GM18505 (cell line): Measurements from ENCODE around the gene TEX22.
"Not testable (repeated sequence)": the region's sequence is repeated elsewhere in the genome, so short reads cannot be mapped to it uniquely, and the experiment has no call there.

Experiments
- ATAC-seq: cut with Tn5 transposase; IDR thresholded peaks from one replicate; pipeline ENCODE4 v1.9.1; 2021; ENCODE audit not compliant: unreplicated experiment
- POLR2A ChIP-seq: IDR thresholded peaks from 4 replicates; pipeline ENCODE4 v1.6.1; 2011; ENCODE audit warnings: borderline replicate concordance; ENCODE audit not compliant: insufficient read depth, insufficient read length; ENCODE audit errors: extremely low read depth

TEX22 gene

GRCh38 chr14:105357626-105358025 lies 40.7 kb upstream of the TEX22 start:
- TF ChIP-seq POLR2A = no peak
- no peak for ATAC-seq

GRCh38 chr14:105358140-105358846 lies 40.0 kb upstream of the TEX22 start:
- no peak for ATAC-seq
- no peak for TF ChIP-seq POLR2A

- ATAC-seq = no peak
- TF ChIP-seq POLR2A = no peak
Measured at GRCh38 chr14:105358943-105359342, 39.4 kb upstream of the TEX22 start.

- not testable (repeated sequence) for ATAC-seq
Measured at GRCh38 chr14:105361412-105361811, 36.9 kb upstream of the TEX22 start.

GRCh38 chr14:105363847-105364708 lies 34.3 kb upstream of the TEX22 start:
- TF ChIP-seq POLR2A = no peak
- ATAC-seq = no peak

GRCh38 chr14:105365101-105365500 lies 33.2 kb upstream of the TEX22 start:
- ATAC-seq = no peak
- TF ChIP-seq POLR2A = no peak

- no peak for TF ChIP-seq POLR2A
- no peak for ATAC-seq
Measured at GRCh38 chr14:105365681-105366080, 32.7 kb upstream of the TEX22 start.

GRCh38 chr14:105366386-105367074 lies 31.8 kb upstream of the TEX22 start:
- no peak for TF ChIP-seq POLR2A
- no peak for ATAC-seq

GRCh38 chr14:105367116-105368031 lies 31.0 kb upstream of the TEX22 start:
- no peak for TF ChIP-seq POLR2A
- no peak for ATAC-seq

GRCh38 chr14:105368032-105368417 lies 30.3 kb upstream of the TEX22 start:
- no peak for TF ChIP-seq POLR2A

GRCh38 chr14:105368426-105368825 lies 29.9 kb upstream of the TEX22 start:
- no peak for TF ChIP-seq POLR2A
- ATAC-seq = no peak

More at GRCh38 chr14:105368032-105368417, 30.3 kb upstream of the TEX22 start:
- ATAC-seq = no peak

GRCh38 chr14:105368910-105369652 lies 29.3 kb upstream of the TEX22 start:
- TF ChIP-seq POLR2A = no peak
- ATAC-seq = no peak
